ENCODE data around the gene CLCN2.

- TF ChIP-seq POLR2A (IDR thresholded peaks at IDR 0.05) (no peak), CTCF (IDR thresholded peaks at IDR 0.05) (no peak)
Measured at GRCh38 chr3:184355261-184356040, 6.0 kb downstream of the CLCN2 start.
